ENCODE measurements around the gene VIPR2. TPM values are rescaled to one million over a fixed set of nuclear protein-coding genes. Genes with fewer than 3 reads are reported as not detected.

Gene VIPR2
- total and polyA plus RNA-seq, 2 experiments from 2014 or later = 1.3 to 2.7 TPM

GRCh38 chr7:159056737-159057136 lies 87.9 kb downstream of the VIPR2 start:
- Mint-ChIP-seq H3K9me3 (peaks cover 42% of the 10 kb centered on the region), H3K36me3 (ENCODE audit: low read depth) (no peaks in the 10 kb centered on the region), H3K4me1 (no peaks in the 10 kb centered on the region), H3K27ac (no peak overlapping the region), H3K27me3 (ENCODE audit: insufficient read depth, low read depth, poor library complexity) (peaks cover 5% of the 10 kb centered on the region), H3K4me3 (no peak overlapping the region)
- Histone ChIP-seq H3K4me1 (ENCODE audit: insufficient read depth) (peaks cover 7% of the 10 kb centered on the region; the same call in 1 of the 2 replicates), H3K79me2 (replicated peaks; ENCODE audit: insufficient read depth) (no peaks in the 10 kb centered on the region), H3K36me3 (ENCODE audit: insufficient read depth) (no peaks in the 10 kb centered on the region), H3K4me3 (no peak overlapping the region), H2AFZ (no peak overlapping the region), H3K4me2 (no peak overlapping the region), H4K20me1 (replicated peaks; ENCODE audit: insufficient read depth) (no peaks in the 10 kb centered on the region), H3K27ac (ENCODE audit: low read depth) (no peak overlapping the region), H3K27me3 (ENCODE audit: insufficient read depth) (peaks cover 6% of the 10 kb centered on the region; the same call in 1 of the 2 replicates), H3K9me2 (ENCODE audit: insufficient read depth) (peaks cover 9% of the 10 kb centered on the region; the same call in 1 of the 2 replicates), H3F3A (replicated peaks; ENCODE audit: low read depth) (0 out of 2 replicates have a peak, but pooled peaks cover 3% of the 10 kb centered on the region)
- DNase-seq (ENCODE audit: low spot score) (no peak), ATAC-seq (no peak)
- TF ChIP-seq ZNF331 (CRISPR knock-in tag; IDR thresholded peaks at IDR 0.05; ENCODE audit: low read depth) (no peak), STAT1 (IDR thresholded peaks at IDR 0.05; ENCODE audit: unreplicated experiment) (no peak), CTCF (conservative IDR thresholded peaks at IDR 0.05; ENCODE audit: low read depth in 2 of 2) (no peak), REST (IDR thresholded peaks at IDR 0.05; ENCODE audit: unreplicated experiment) (no peak), EZH2 (IDR thresholded peaks at IDR 0.05; ENCODE audit: low read depth, unreplicated experiment) (no peak), ZNF462 (CRISPR knock-in tag; IDR thresholded peaks at IDR 0.05) (no peak), JUNB (IDR thresholded peaks at IDR 0.05; ENCODE audit: unreplicated experiment) (no peak), ZNF114 (CRISPR knock-in tag; IDR thresholded peaks at IDR 0.05) (no peak), CREB1 (CRISPR knock-in tag; IDR thresholded peaks at IDR 0.05; ENCODE audit: low read depth) (no peak), POLR2AphosphoS5 (IDR thresholded peaks at IDR 0.05; ENCODE audit: low read depth) (no peak), ETS1 (IDR thresholded peaks at IDR 0.05) (no peak), NANOG (IDR thresholded peaks at IDR 0.05; ENCODE audit: borderline replicate concordance) (no peak), EZH2phosphoT487 (IDR thresholded peaks at IDR 0.05; ENCODE audit: unreplicated experiment) (no peak)

Data from GM23338 (cell line).